Measurements from ENCODE around the gene MTR.

DNA sequence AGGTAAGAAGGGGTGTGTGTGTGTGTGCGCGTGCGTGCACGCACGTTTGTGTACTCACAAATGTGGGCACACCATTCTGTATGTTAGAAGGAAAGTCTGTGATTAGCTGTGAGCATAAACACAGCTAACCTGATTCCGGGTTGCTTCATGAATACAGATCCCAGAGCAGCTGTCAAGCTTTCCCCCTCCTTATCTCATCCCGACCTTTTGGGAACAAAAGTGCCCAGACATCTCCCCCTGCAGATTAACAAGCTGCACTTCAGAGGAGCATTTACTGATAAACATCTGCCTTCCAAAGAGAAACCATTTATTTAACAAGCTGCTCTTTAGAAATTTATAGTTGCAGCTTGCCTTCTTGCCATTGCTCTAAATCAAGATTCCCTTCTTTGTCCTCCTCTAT, 112.1 kb downstream of the MTR start:
- no peak for TF ChIP-seq REST (IDR thresholded peaks at IDR 0.05)
- no peak for TF ChIP-seq CTCF (IDR thresholded peaks at IDR 0.05)
- TF ChIP-seq RFX5 (IDR thresholded peaks at IDR 0.05), result no peak
- no peak for TF ChIP-seq POLR2A (IDR thresholded peaks at IDR 0.05; ENCODE audit: low read length)
- no peak for TF ChIP-seq RAD21 (conservative IDR thresholded peaks at IDR 0.05 in 1 of 2, IDR thresholded peaks at IDR 0.05 in 1 of 2)
- TF ChIP-seq HEYL (CRISPR knock-in tag; IDR thresholded peaks at IDR 0.05), result no peak
- TF ChIP-seq CBX2 (IDR thresholded peaks at IDR 0.05; ENCODE audit: borderline replicate concordance, low read depth), result no peak
- TF ChIP-seq SMC3 (IDR thresholded peaks at IDR 0.05), result no peak
- no peak for TF ChIP-seq MYC (IDR thresholded peaks at IDR 0.05; ENCODE audit: borderline replicate concordance, low read length)
- no peak for TF ChIP-seq ELK1 (IDR thresholded peaks at IDR 0.05; ENCODE audit: low read depth, low read length)
- TF ChIP-seq USF2 (IDR thresholded peaks at IDR 0.05), result no peak
- TF ChIP-seq, protein P1, sequence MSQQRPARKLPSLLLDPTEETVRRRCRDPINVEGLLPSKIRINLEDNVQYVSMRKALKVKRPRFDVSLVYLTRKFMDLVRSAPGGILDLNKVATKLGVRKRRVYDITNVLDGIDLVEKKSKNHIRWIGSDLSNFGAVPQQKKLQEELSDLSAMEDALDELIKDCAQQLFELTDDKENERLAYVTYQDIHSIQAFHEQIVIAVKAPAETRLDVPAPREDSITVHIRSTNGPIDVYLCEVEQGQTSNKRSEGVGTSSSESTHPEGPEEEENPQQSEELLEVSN (IDR thresholded peaks at IDR 0.05; ENCODE audit: borderline replicate concordance, low read depth), result no peak
- TF ChIP-seq CHD2 (IDR thresholded peaks at IDR 0.05; ENCODE audit: low read length, partially characterized antibody), result no peak
- TF ChIP-seq, protein P2, sequence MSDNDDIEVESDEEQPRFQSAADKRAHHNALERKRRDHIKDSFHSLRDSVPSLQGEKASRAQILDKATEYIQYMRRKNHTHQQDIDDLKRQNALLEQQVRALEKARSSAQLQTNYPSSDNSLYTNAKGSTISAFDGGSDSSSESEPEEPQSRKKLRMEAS (IDR thresholded peaks at IDR 0.05), result no peak
